Measurements from ENCODE around the gene L3MBTL4. TPM values are rescaled to one million over a fixed set of nuclear protein-coding genes. Genes with fewer than 3 reads are reported as not detected.

Gene L3MBTL4
- total RNA-seq, 1 experiment from 2014 or later = not detected

DNA sequence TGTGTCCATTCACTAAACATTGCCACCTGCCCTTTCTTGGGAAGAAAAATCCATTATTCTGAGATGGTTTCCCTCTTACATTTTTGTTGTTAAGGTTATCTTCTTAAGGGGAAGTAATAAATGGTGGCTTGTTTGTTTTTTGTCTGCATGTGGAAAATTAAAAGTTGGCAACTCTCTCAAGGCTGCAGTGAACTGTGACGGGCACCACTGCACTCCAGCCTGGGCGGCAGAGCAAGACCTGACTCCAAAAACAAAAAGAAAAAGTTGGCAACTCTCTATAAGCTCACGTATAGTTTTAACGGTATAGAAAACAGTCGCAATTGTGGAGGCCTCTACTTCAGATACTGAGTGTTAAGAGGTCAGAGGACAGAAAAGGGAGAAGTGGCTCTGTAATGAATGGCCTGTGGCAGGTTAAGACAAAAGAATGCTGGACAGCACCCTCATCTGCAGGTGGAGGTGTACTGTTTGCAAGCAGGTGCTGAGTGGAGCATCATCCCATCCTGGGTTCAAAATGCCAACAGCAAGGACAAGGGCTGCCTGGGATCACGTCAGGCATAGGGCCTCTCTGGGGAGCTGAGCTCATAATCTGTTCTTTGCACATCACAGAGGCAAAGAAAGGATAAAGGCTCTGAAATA is 16.7 kb downstream of the L3MBTL4 start:
- intact Hi-C loops (cut with micrococcal nuclease) = no loop called here
- Histone ChIP-seq H3K4me2 (ENCODE audit: low read length) (no peak overlapping the region), H3K9ac (ENCODE audit: low read length) (no peak overlapping the region), H3K4me1 (ENCODE audit: control insufficient read depth in 1 of 2, insufficient read depth in 2 of 2, low read length in 2 of 2) (no peaks in the 10 kb centered on the region), H3K9me2 (ENCODE audit: insufficient read depth) (no peaks in the 10 kb centered on the region), H2AFZ (ENCODE audit: low read depth, low read length, poor library complexity, severe bottlenecking) (no peak overlapping the region), H3K79me2 (ENCODE audit: insufficient read depth, low read length) (no peaks in the 10 kb centered on the region), H3K36me3 (ENCODE audit: control insufficient read depth in 1 of 2, insufficient read depth in 2 of 2, low read length in 2 of 2) (no peaks in the 10 kb centered on the region; a peak in 1 of 4 replicates), H3K9me3 (ENCODE audit: control insufficient read depth in 1 of 2, insufficient read depth in 1 of 2, low read depth in 1 of 2, low read length in 2 of 2) (peaks cover 10 to 24% of the 10 kb centered on the region in 2 experiments; a peak in 2 of 4 replicates), H4K20me1 (ENCODE audit: insufficient read depth) (no peaks in the 10 kb centered on the region), H3K27ac (ENCODE audit: low read depth, low read length) (no peak overlapping the region), H3K27me3 (ENCODE audit: insufficient read depth, low read length) (no peaks in the 10 kb centered on the region), H3K4me3 (replicated peaks in 1 of 2; ENCODE audit: low read depth in 1 of 2, low read length in 2 of 2) (no peak overlapping the region)
- ChIA-PET CTCF (no interaction called here), POLR2A (no interaction called here), RAD21 (ENCODE audit: low non-redundant PET in 1 of 2, low total read pairs in 2 of 2, uncharacterized antibody in 2 of 2, unreplicated experiment in 2 of 2) (no interaction called here)
- BruUV-seq (replicated peaks) = no TSS peak
- TF ChIP-seq CEBPB (IDR thresholded peaks at IDR 0.05; ENCODE audit: low read depth) (no peak), ZNF274 (IDR thresholded peaks at IDR 0.05; ENCODE audit: low read depth, low read length) (no peak), POLR2A (IDR thresholded peaks at IDR 0.05; ENCODE audit: borderline replicate concordance, extremely low read depth, insufficient read depth, insufficient read length) (no peak), SRF (IDR thresholded peaks at IDR 0.05; ENCODE audit: low read depth) (no peak), ELF1 (IDR thresholded peaks at IDR 0.05; ENCODE audit: borderline replicate concordance, low read depth) (no peak), POLR2AphosphoS5 (IDR thresholded peaks at IDR 0.05; ENCODE audit: low read depth, low read length) (no peak), EZH2phosphoT487 (IDR thresholded peaks at IDR 0.05; ENCODE audit: borderline replicate concordance) (no peak), EZH2 (IDR thresholded peaks at IDR 0.05) (no peak), SIN3A (IDR thresholded peaks at IDR 0.05; ENCODE audit: low read depth) (no peak), JUND (IDR thresholded peaks at IDR 0.05) (no peak), RAD21 (IDR thresholded peaks at IDR 0.05; ENCODE audit: low read depth) (no peak), EGR1 (IDR thresholded peaks at IDR 0.05; ENCODE audit: low read depth) (no peak)
- TF ChIP-seq, protein P1, sequence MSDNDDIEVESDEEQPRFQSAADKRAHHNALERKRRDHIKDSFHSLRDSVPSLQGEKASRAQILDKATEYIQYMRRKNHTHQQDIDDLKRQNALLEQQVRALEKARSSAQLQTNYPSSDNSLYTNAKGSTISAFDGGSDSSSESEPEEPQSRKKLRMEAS (IDR thresholded peaks at IDR 0.05) = no peak
- TF ChIP-seq, protein P2, sequence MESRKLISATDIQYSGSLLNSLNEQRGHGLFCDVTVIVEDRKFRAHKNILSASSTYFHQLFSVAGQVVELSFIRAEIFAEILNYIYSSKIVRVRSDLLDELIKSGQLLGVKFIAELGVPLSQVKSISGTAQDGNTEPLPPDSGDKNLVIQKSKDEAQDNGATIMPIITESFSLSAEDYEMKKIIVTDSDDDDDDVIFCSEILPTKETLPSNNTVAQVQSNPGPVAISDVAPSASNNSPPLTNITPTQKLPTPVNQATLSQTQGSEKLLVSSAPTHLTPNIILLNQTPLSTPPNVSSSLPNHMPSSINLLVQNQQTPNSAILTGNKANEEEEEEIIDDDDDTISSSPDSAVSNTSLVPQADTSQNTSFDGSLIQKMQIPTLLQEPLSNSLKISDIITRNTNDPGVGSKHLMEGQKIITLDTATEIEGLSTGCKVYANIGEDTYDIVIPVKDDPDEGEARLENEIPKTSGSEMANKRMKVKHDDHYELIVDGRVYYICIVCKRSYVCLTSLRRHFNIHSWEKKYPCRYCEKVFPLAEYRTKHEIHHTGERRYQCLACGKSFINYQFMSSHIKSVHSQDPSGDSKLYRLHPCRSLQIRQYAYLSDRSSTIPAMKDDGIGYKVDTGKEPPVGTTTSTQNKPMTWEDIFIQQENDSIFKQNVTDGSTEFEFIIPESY (IDR thresholded peaks at IDR 0.05; ENCODE audit: extremely low read depth, insufficient replicate concordance, low read length) = no peak
- TF ChIP-seq, protein P3, sequence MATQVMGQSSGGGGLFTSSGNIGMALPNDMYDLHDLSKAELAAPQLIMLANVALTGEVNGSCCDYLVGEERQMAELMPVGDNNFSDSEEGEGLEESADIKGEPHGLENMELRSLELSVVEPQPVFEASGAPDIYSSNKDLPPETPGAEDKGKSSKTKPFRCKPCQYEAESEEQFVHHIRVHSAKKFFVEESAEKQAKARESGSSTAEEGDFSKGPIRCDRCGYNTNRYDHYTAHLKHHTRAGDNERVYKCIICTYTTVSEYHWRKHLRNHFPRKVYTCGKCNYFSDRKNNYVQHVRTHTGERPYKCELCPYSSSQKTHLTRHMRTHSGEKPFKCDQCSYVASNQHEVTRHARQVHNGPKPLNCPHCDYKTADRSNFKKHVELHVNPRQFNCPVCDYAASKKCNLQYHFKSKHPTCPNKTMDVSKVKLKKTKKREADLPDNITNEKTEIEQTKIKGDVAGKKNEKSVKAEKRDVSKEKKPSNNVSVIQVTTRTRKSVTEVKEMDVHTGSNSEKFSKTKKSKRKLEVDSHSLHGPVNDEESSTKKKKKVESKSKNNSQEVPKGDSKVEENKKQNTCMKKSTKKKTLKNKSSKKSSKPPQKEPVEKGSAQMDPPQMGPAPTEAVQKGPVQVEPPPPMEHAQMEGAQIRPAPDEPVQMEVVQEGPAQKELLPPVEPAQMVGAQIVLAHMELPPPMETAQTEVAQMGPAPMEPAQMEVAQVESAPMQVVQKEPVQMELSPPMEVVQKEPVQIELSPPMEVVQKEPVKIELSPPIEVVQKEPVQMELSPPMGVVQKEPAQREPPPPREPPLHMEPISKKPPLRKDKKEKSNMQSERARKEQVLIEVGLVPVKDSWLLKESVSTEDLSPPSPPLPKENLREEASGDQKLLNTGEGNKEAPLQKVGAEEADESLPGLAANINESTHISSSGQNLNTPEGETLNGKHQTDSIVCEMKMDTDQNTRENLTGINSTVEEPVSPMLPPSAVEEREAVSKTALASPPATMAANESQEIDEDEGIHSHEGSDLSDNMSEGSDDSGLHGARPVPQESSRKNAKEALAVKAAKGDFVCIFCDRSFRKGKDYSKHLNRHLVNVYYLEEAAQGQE (IDR thresholded peaks at IDR 0.05; ENCODE audit: low read depth) = no peak
- TF ChIP-seq, protein P4, sequence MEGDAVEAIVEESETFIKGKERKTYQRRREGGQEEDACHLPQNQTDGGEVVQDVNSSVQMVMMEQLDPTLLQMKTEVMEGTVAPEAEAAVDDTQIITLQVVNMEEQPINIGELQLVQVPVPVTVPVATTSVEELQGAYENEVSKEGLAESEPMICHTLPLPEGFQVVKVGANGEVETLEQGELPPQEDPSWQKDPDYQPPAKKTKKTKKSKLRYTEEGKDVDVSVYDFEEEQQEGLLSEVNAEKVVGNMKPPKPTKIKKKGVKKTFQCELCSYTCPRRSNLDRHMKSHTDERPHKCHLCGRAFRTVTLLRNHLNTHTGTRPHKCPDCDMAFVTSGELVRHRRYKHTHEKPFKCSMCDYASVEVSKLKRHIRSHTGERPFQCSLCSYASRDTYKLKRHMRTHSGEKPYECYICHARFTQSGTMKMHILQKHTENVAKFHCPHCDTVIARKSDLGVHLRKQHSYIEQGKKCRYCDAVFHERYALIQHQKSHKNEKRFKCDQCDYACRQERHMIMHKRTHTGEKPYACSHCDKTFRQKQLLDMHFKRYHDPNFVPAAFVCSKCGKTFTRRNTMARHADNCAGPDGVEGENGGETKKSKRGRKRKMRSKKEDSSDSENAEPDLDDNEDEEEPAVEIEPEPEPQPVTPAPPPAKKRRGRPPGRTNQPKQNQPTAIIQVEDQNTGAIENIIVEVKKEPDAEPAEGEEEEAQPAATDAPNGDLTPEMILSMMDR (IDR thresholded peaks at IDR 0.05 in 2 of 3, conservative IDR thresholded peaks at IDR 0.05 in 1 of 3; ENCODE audit: borderline replicate concordance in 1 of 3, insufficient read depth in 1 of 3, low read depth in 2 of 3, low read length in 2 of 3) = no peak
- ATAC-seq (no peak), DNase-seq (ENCODE audit: low read depth, low spot score) (no peak)
